ENCODE data around the gene PLA2G2F.

DNA sequence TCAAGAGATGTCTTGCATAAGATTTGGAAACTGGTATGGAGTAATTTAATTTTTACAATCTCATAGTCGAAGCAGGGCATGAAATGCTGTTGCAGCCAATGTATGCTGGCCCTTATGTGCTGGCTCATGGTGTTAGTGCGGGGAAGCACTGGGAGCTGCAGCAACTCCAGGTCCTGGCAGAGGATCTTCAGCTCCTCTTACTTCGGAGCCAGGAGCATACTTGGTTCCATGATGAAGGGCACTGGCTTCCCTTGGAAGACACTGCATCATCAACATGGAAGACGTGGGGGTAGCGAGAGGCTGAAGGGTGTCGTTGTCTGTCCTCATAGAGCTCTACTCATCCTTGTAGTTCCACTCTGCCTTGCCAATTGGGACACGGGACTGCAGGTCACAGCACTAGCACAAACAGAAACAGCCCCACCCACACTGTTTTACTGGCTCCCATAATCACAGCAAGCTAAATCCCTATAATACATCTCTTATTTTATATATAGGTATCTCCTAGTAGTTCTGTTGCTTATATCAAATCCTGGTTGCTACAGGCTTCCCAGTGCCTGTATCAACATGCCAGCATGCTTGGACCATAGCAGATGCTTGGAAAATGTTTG lies 42.2 kb upstream of the PLA2G2F start:
- TF ChIP-seq CTCF (IDR thresholded peaks at IDR 0.05; ENCODE audit: low read depth, low read length, poor library complexity, severe bottlenecking): no peak
- no peak for TF ChIP-seq EZH2phosphoT487 (IDR thresholded peaks at IDR 0.05; ENCODE audit: borderline replicate concordance, low read length)
